Kidney epithelial cell (primary cell): ENCODE measurements around the gene TPR. TPM values are rescaled to one million over a fixed set of nuclear protein-coding genes. Genes with fewer than 3 reads are reported as not detected.
"Not testable (repeated sequence)": the region's sequence is repeated elsewhere in the genome, so short reads cannot be mapped to it uniquely, and the experiment has no call there.

Experiments
- DNase-seq: peaks from one replicate; pipeline ENCODE4 v3.0.0-alpha.2; 2010; ENCODE audit warnings: low read depth
- H3K27me3 ChIP-seq: 2 replicates; pipeline ENCODE4 v1.6.0; 2011; ENCODE audit warnings: low read length; ENCODE audit not compliant: control insufficient read depth, insufficient read depth
- H3K36me3 ChIP-seq: 2 replicates; pipeline ENCODE4 v1.5.1; 2011; ENCODE audit warnings: low read length; ENCODE audit not compliant: control insufficient read depth, insufficient read depth
- H3K4me3 ChIP-seq: 2 replicates; pipeline ENCODE4 v1.5.1; 2011; ENCODE audit warnings: low read depth, mild to moderate bottlenecking, control low read depth, low read length
- CTCF ChIP-seq: IDR thresholded peaks from 2 replicates; pipeline ENCODE4 v1.5.1; 2011; ENCODE audit warnings: mild to moderate bottlenecking, moderate library complexity, low read length, control low read depth, inconsistent platforms; ENCODE audit not compliant: insufficient read depth, poor library complexity, severe bottlenecking
- total RNA-seq: library from RNA; depleted of rRNA; stranded (reverse); fragments of >200 nt; gene quantifications from 2 replicates; pipeline ENCODE4 v1.2.3, GENCODE V29; 2015

TPR gene
- total RNA-seq, 1 donor from 2014 or later = 43.1 TPM

GRCh38 chr1:186413319-186413718 lies 38.3 kb upstream of the TPR start:
- peaks cover 1% of the 10 kb centered on the region for H3K36me3 ChIP-seq
- no peak for DNase-seq
- no peak overlapping the region for H3K4me3 ChIP-seq
- no peak for TF ChIP-seq CTCF
- no peaks in the 10 kb centered on the region for H3K27me3 ChIP-seq

- no peak for DNase-seq
- Histone ChIP-seq H3K36me3 (peaks cover 1% of the 10 kb centered on the region), H3K27me3 (no peaks in the 10 kb centered on the region), H3K4me3 (no peak overlapping the region)
- no peak for TF ChIP-seq CTCF
Measured at GRCh38 chr1:186409091-186409490, 34.0 kb upstream of the TPR start.

GRCh38 chr1:186404454-186405051 lies 29.5 kb upstream of the TPR start:
- H3K27me3 ChIP-seq = no peaks in the 10 kb centered on the region
- peaks cover 1% of the 10 kb centered on the region for H3K36me3 ChIP-seq
- no peak for DNase-seq
- peak; percentile 61 for TF ChIP-seq CTCF
- no peak overlapping the region for H3K4me3 ChIP-seq

GRCh38 chr1:186403632-186404031 lies 28.6 kb upstream of the TPR start:
- Histone ChIP-seq H3K4me3 (no peak overlapping the region), H3K36me3 (no peaks in the 10 kb centered on the region)
- DNase-seq = no peak

GRCh38 chr1:186401446-186401845 lies 26.4 kb upstream of the TPR start:
- not testable (repeated sequence) for H3K4me3 ChIP-seq, H3K27me3 ChIP-seq, H3K36me3 ChIP-seq, DNase-seq

More at GRCh38 chr1:186403632-186404031, 28.6 kb upstream of the TPR start:
- no peaks in the 10 kb centered on the region for H3K27me3 ChIP-seq
- TF ChIP-seq CTCF = no peak

- not testable (repeated sequence) for H3K27me3 ChIP-seq, DNase-seq, H3K4me3 ChIP-seq, H3K36me3 ChIP-seq
Measured at GRCh38 chr1:186392711-186393110, 17.7 kb upstream of the TPR start.

GRCh38 chr1:186391841-186392240 lies 16.8 kb upstream of the TPR start:
- no peak for DNase-seq
- H3K4me3 ChIP-seq = no peak overlapping the region
- no peak for TF ChIP-seq CTCF
- H3K27me3 ChIP-seq = no peaks in the 10 kb centered on the region
- H3K36me3 ChIP-seq = no peaks in the 10 kb centered on the region
